Stimulated activated CD8-positive, alpha-beta memory T cell treated with anti-CD3 and anti-CD28 coated beads, Interleukin-15, amount 100 ng/mL, for 48 hours (primary cell): ENCODE results near the gene MYZAP.

Source experiments
- DNase-seq, 2 donors: peaks; one replicate each; pipeline ENCODE4 v3.0.0-alpha.2; 2020; ENCODE audit warnings: low read depth in 2 of 2

The MYZAP gene

GRCh38 chr15:57591822-57592367 is at the start of gene MYZAP:
MYZAP (plus strand) TSS chr15:57591904; CDS start chr15:57592035, 131 bp downstream.
- peak; percentile 13 to 29 for DNase-seq

GRCh38 chr15:57542505-57542817 is 49.2 kb upstream of the MYZAP start:
- no peak for DNase-seq

- DNase-seq: no peak
Measured at GRCh38 chr15:57544848-57545480, 46.7 kb upstream of the MYZAP start.

- DNase-seq: no peak
Measured at GRCh38 chr15:57545995-57546394, 45.7 kb upstream of the MYZAP start.

- no peak for DNase-seq
Measured at GRCh38 chr15:57547243-57547755, 44.4 kb upstream of the MYZAP start.

- no peak for DNase-seq
Measured at GRCh38 chr15:57548351-57548750, 43.4 kb upstream of the MYZAP start.

GRCh38 chr15:57548835-57549234 is 42.9 kb upstream of the MYZAP start:
- DNase-seq: no peak

GRCh38 chr15:57549935-57550334 is 41.8 kb upstream of the MYZAP start:
- no peak for DNase-seq

GRCh38 chr15:57550640-57551039 is 41.1 kb upstream of the MYZAP start:
- DNase-seq: no peak

GRCh38 chr15:57551715-57552677 is 39.7 kb upstream of the MYZAP start:
- no peak for DNase-seq

- no peak for DNase-seq
Measured at GRCh38 chr15:57552678-57553334, 38.9 kb upstream of the MYZAP start.

- DNase-seq: no peak
Measured at GRCh38 chr15:57553526-57553925, 38.2 kb upstream of the MYZAP start.

- DNase-seq: no peak
Measured at GRCh38 chr15:57554063-57554811, 37.5 kb upstream of the MYZAP start.

- DNase-seq: no peak
Measured at GRCh38 chr15:57554812-57555179, 36.9 kb upstream of the MYZAP start.

GRCh38 chr15:57555270-57555669 is 36.4 kb upstream of the MYZAP start:
- no peak for DNase-seq

- DNase-seq: no peak
Measured at GRCh38 chr15:57556040-57556439, 35.7 kb upstream of the MYZAP start.

GRCh38 chr15:57557267-57557666 is 34.4 kb upstream of the MYZAP start:
- no peak for DNase-seq

- DNase-seq: no peak
Measured at GRCh38 chr15:57557810-57558209, 33.9 kb upstream of the MYZAP start.

- DNase-seq: peak; percentile 43 to 47
Measured at GRCh38 chr15:57559875-57560274, 31.8 kb upstream of the MYZAP start.

GRCh38 chr15:57561041-57561711 is 30.5 kb upstream of the MYZAP start:
- DNase-seq: no peak
